Upper lobe of left lung (tissue), 6 donors: ENCODE data around the gene OR2AP1. TPM values are rescaled to one million over a fixed set of nuclear protein-coding genes. Genes with fewer than 3 reads are reported as not detected.

Experiments used
- ATAC-seq, 2 donors: fragments of 200-7000 bp; cut with Tn5 transposase; one replicate each; pipeline ENCODE4 v1.9.1; 2022; ENCODE audit warnings: mild to moderate bottlenecking in 2 of 2, moderate library complexity in 2 of 2; ENCODE audit not compliant: low FRiP score in 2 of 2
- DNase-seq, 2 donors: peaks; one replicate each; pipeline ENCODE4 v3.0.0-alpha.2; 2019 to 2020
- H3K27ac ChIP-seq, 4 donors: fragments of 200-600 bp; sonication (generic); one replicate each; pipeline ENCODE4 v1.5.1; 2016 to 2019
- H3K27me3 ChIP-seq, 4 donors: fragments of 200-600 bp; sonication (generic); one replicate each; pipeline ENCODE4 v1.5.1; 2017 to 2019
- H3K36me3 ChIP-seq, 4 donors: fragments of 200-600 bp; sonication (generic); one replicate each; pipeline ENCODE4 v1.5.1; 2016 to 2019
- H3K4me1 ChIP-seq, 4 donors: fragments of 200-600 bp; sonication (generic); one replicate each; pipeline ENCODE4 v1.5.1; 2018 to 2019
- H3K4me3 ChIP-seq, 4 donors: fragments of 200-600 bp; sonication (generic); one replicate each; pipeline ENCODE4 v1.5.1; 2017 to 2019; ENCODE audit warnings: mild to moderate bottlenecking in 2 of 4, moderate library complexity in 1 of 4
- H3K9me3 ChIP-seq, 4 donors: fragments of 200-600 bp; sonication (generic); one replicate each; pipeline ENCODE4 v1.5.1; 2018 to 2019
- CTCF ChIP-seq, 6 experiments: fragments of 450-650 bp in 4 of 6; fragments of 200-600 bp in 2 of 6; sonication (generic) in 2 of 6; IDR thresholded peaks; one replicate each; pipeline ENCODE4 v1.5.1; 2016 to 2019; ENCODE audit warnings: antibody characterized with exemption in 6 of 6
- EP300 ChIP-seq, 4 donors: sonication (generic); formaldehyde crosslinking; IDR thresholded peaks; one replicate each; pipeline ENCODE4 v1.5.1; 2017; ENCODE audit warnings: antibody characterized with exemption in 4 of 4, control low read depth in 2 of 4
- POLR2A ChIP-seq, 4 donors: fragments of 450-650 bp; IDR thresholded peaks; one replicate each; pipeline ENCODE4 v1.5.1; 2016 to 2017; ENCODE audit warnings: antibody characterized with exemption in 4 of 4, mild to moderate bottlenecking in 2 of 4
- POLR2AphosphoS5 ChIP-seq, 2 donors: sonication (generic); formaldehyde crosslinking; IDR thresholded peaks; one replicate each; pipeline ENCODE4 v1.5.1; 2017; ENCODE audit warnings: antibody characterized with exemption in 2 of 2
- WGBS, 2 donors: methylation state at CpG; one replicate each; pipeline ENCODE4 v1.1.5; 2017 to 2018; 5-methylcytosine and 5-hydroxymethylcytosine counted together
- total RNA-seq, 6 donors: library from RNA; depleted of rRNA in 4 of 6; stranded (reverse); fragments of >200 nt in 4 of 6; gene quantifications; one replicate each; pipeline versions ENCODE4 v1.1.0 to v1.2.1, GENCODE V29; 2016 to 2021
- donor health status: DM: no; HTN: no; CAD: no; lungs with moderate emphysema.
- donor health status: DM: no; HTN: yes; CAD: no; lungs with severe emphysema.

OR2AP1 gene
- total RNA-seq, 6 donors from 2014 or later = not detected

DNA sequence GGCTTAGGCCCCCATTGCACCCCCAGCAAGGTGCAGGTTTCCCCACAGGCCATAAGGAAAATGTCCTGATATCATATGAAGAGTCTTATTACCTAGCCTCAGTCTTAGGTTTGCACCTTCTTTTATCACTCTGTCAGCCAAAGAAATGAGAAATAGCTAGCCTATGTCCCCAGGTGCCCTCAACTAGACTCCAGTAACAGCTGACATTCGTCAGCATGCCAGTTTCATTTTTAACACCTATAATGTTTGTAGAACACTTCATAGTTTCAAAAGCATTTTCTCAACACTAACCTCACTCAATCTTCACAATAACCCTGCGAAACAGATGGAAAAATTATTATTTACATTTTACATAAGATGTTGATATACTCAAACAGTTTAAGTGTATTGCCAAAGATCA lies 40.4 kb downstream of the OR2AP1 start:
- no peak for TF ChIP-seq EP300 (IDR thresholded peaks at IDR 0.05)
- TF ChIP-seq POLR2A (IDR thresholded peaks at IDR 0.05) = no peak
- no peak for TF ChIP-seq CTCF (IDR thresholded peaks at IDR 0.05)
- TF ChIP-seq POLR2AphosphoS5 (IDR thresholded peaks at IDR 0.05) = no peak
- H3K27me3 ChIP-seq = no peaks in the 10 kb centered on the region
- no peaks in the 10 kb centered on the region for H3K36me3 ChIP-seq
- H3K4me3 ChIP-seq = no peak overlapping the region
- H3K27ac ChIP-seq = peak overlapping the region in 2 of 4 donors; percentile 41 to 50
- H3K9me3 ChIP-seq = peaks cover 0 to 19% (median 18%) of the 10 kb centered on the region in 4 donors
- H3K4me1 ChIP-seq = peaks cover 0 to 10% (median 0%) of the 10 kb centered on the region in 4 donors
- ATAC-seq (peak; percentile 17 to 49), DNase-seq (no peak)
- 46 to 49% methylated on average over 2 of the region's 2 CpGs for WGBS, 2 donors

GRCh38 chr12:55614764-55615163 lies 42.5 kb downstream of the OR2AP1 start:
- Histone ChIP-seq H3K4me1 (peaks cover 3 to 16% (median 7%) of the 10 kb centered on the region in 4 donors), H3K27me3 (no peaks in the 10 kb centered on the region), H3K27ac (no peak overlapping the region), H3K4me3 (no peak overlapping the region), H3K36me3 (no peaks in the 10 kb centered on the region), H3K9me3 (peaks cover 0 to 19% (median 18%) of the 10 kb centered on the region in 4 donors)
- ATAC-seq = no peak
- no peak for TF ChIP-seq POLR2AphosphoS5 (IDR thresholded peaks at IDR 0.05)
- no peak for TF ChIP-seq CTCF (IDR thresholded peaks at IDR 0.05)
- no peak for TF ChIP-seq EP300 (IDR thresholded peaks at IDR 0.05)
- no peak for TF ChIP-seq POLR2A (IDR thresholded peaks at IDR 0.05)
- 87 to 88% methylated on average over 1 of the region's 1 CpG for WGBS, 2 donors
- no peak for DNase-seq

GRCh38 chr12:55619354-55620138 lies 47.3 kb downstream of the OR2AP1 start:
- DNase-seq (no peak), ATAC-seq (peak; percentile 95 to 96)
- Histone ChIP-seq H3K4me3 (no peak overlapping the region), H3K27ac (no peak overlapping the region), H3K27me3 (no peaks in the 10 kb centered on the region), H3K9me3 (peaks cover 0 to 18% (median 15%) of the 10 kb centered on the region in 4 donors), H3K4me1 (peaks cover 3 to 12% (median 6%) of the 10 kb centered on the region in 4 donors), H3K36me3 (no peaks in the 10 kb centered on the region)
- WGBS, 2 donors = 2 to 7% methylated on average over 6 of the region's 6 CpGs
- TF ChIP-seq EP300 (IDR thresholded peaks at IDR 0.05) = peak in 1 of 4 donors; percentile 40
- peak; percentile 66 to 93 (median 88) for TF ChIP-seq CTCF (IDR thresholded peaks at IDR 0.05)
- no peak for TF ChIP-seq POLR2AphosphoS5 (IDR thresholded peaks at IDR 0.05)
- TF ChIP-seq POLR2A (IDR thresholded peaks at IDR 0.05) = no peak

DNA sequence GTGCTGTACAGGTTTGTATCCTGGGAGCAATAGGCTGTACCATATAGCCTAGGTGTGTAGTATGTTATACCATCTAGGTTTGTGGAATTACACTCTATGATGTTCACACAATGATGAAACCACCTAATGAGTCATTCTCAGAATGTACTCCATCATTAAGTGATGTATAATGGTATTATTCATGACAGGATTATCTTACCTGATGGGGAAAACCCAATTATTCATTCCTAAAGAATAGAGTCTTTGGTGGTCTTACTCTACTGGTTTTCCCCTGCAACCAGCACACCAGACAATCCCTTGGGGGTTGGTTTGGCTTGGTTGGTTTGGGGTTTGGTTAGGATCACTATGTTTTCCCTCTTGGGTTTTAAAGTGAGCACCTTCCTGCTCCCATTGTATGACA lies 51.8 kb downstream of the OR2AP1 start:
- no peak for DNase-seq
- no peaks in the 10 kb centered on the region for H3K36me3 ChIP-seq
- H3K4me1 ChIP-seq = peaks cover 3 to 11% (median 6%) of the 10 kb centered on the region in 4 donors
- H3K4me3 ChIP-seq = no peak overlapping the region
- H3K27ac ChIP-seq = no peak overlapping the region
- TF ChIP-seq CTCF (IDR thresholded peaks at IDR 0.05) (no peak), POLR2AphosphoS5 (IDR thresholded peaks at IDR 0.05) (no peak), EP300 (IDR thresholded peaks at IDR 0.05) (no peak), POLR2A (IDR thresholded peaks at IDR 0.05) (no peak)
- ATAC-seq = no peak
- H3K9me3 ChIP-seq = no peaks in the 10 kb centered on the region
- no peaks in the 10 kb centered on the region for H3K27me3 ChIP-seq

Other genes starting within 250 kb of the OR2AP1 start
- not detected for gene OR6C3, start 241.7 kb upstream of the OR2AP1 start, total RNA-seq
- not detected for gene OR6C75, start 209.5 kb upstream of the OR2AP1 start, total RNA-seq
- gene OR6C65, start 171.9 kb upstream of the OR2AP1 start, total RNA-seq = not detected
- gene OR6C76, start 146.2 kb upstream of the OR2AP1 start, total RNA-seq = not detected
- 1 to 10 TPM in 1 of 6 donors, not detected in 5; 2.1 TPM for gene OR6C2, start 128.4 kb upstream of the OR2AP1 start, total RNA-seq
- gene OR6C70, start 102.3 kb upstream of the OR2AP1 start, total RNA-seq = not detected
- not detected for gene OR6C68, start 80.1 kb upstream of the OR2AP1 start, total RNA-seq
- gene OR6C4, start 22.9 kb upstream of the OR2AP1 start, total RNA-seq = not detected
- gene OR10P1, start 64.4 kb downstream of the OR2AP1 start, total RNA-seq = not detected
- gene ITGA7, start 135.4 kb downstream of the OR2AP1 start, total RNA-seq = 10 to 100 TPM in 3 of 6 donors, 1 to 10 TPM in 3; 4.6 to 30.4 (median 9.0) TPM
- 100 to 1,000 TPM in 5 of 6 donors, 10 to 100 TPM in 1; 34.6 to 255 (median 139) TPM for gene BLOC1S1, start 143.6 kb downstream of the OR2AP1 start, total RNA-seq
- 10 to 100 TPM in 1 of 6 donors, 1 to 10 TPM in 5; 3.8 to 37.7 (median 5.6) TPM for gene RDH5, start 147.9 kb downstream of the OR2AP1 start, total RNA-seq
- 1,000 to 10,000 TPM in 3 of 6 donors, 100 to 1,000 TPM in 3; 399 to 1,448 (median 972) TPM for gene CD63, start 156.5 kb downstream of the OR2AP1 start, total RNA-seq
- 1 to 10 TPM; 1.0 to 6.8 (median 2.3) TPM for gene GDF11, start 170.7 kb downstream of the OR2AP1 start, total RNA-seq
- 10 to 100 TPM; 39.1 to 69.3 (median 54.9) TPM for gene SARNP, start 245.3 kb downstream of the OR2AP1 start, total RNA-seq
- gene ORMDL2, start 245.6 kb downstream of the OR2AP1 start, total RNA-seq = 10 to 100 TPM in 5 of 6 donors, 1 to 10 TPM in 1; 9.4 to 62.9 (median 20.2) TPM